Gastroesophageal sphincter (tissue), 4 donors: Measurements from ENCODE around the gene TNFRSF13B. TPM values are rescaled to one million over a fixed set of nuclear protein-coding genes. Genes with fewer than 3 reads are reported as not detected.

ENCODE experiments used
- ATAC-seq: fragments of 150-250 bp; one replicate; pipeline ENCODE4 v1.9.1; 2016; ENCODE audit warnings: mild to moderate bottlenecking, moderate library complexity
- H3K27ac ChIP-seq, 4 donors: fragments of 200-600 bp; sonication (generic) in 3 of 4; 1 replicate in 3 of 4; 2 replicates in 1 of 4; pipeline ENCODE4 v1.5.1; 2016 to 2019
- H3K27me3 ChIP-seq: fragments of 200-600 bp; sonication (generic); one replicate; pipeline ENCODE4 v1.5.1; 2019
- H3K36me3 ChIP-seq, 2 donors: fragments of 200-600 bp; sonication (generic); one replicate each; pipeline ENCODE4 v1.5.1; 2019; ENCODE audit warnings: control low read depth in 1 of 2
- H3K4me1 ChIP-seq, 3 donors: fragments of 200-600 bp; sonication (generic); 1 replicate in 2 of 3; 2 replicates in 1 of 3; pipeline ENCODE4 v1.5.1; 2016 to 2019; ENCODE audit warnings: control low read depth in 2 of 3
- H3K4me3 ChIP-seq, 2 donors: fragments of 200-600 bp; sonication (generic); one replicate each; pipeline ENCODE4 v1.5.1; 2019; ENCODE audit warnings: mild to moderate bottlenecking in 1 of 2, moderate library complexity in 1 of 2
- H3K9me3 ChIP-seq, 3 donors: fragments of 200-600 bp; sonication (generic); one replicate each; pipeline ENCODE4 v1.5.1; 2017 to 2019; ENCODE audit warnings: control low read depth in 2 of 3
- CTCF ChIP-seq, 4 experiments: fragments of 200-600 bp in 2 of 4; fragments of 450-650 bp in 2 of 4; sonication (generic) in 1 of 4; IDR thresholded peaks; one replicate each; pipeline ENCODE4 v1.5.1; 2017 to 2019; ENCODE audit warnings: antibody characterized with exemption in 4 of 4, mild to moderate bottlenecking in 2 of 4, moderate library complexity in 2 of 4
- EP300 ChIP-seq: sonication (generic); formaldehyde crosslinking; IDR thresholded peaks from one replicate; pipeline ENCODE4 v1.6.1; 2017; ENCODE audit warnings: antibody characterized with exemption, mild to moderate bottlenecking
- POLR2A ChIP-seq, 2 donors: fragments of 450-650 bp; IDR thresholded peaks; one replicate each; pipeline ENCODE4 v1.6.1; 2017; ENCODE audit warnings: antibody characterized with exemption in 2 of 2, mild to moderate bottlenecking in 2 of 2, moderate library complexity in 1 of 2
- POLR2AphosphoS5 ChIP-seq: sonication (generic); formaldehyde crosslinking; IDR thresholded peaks from one replicate; pipeline ENCODE4 v1.6.1; 2017; ENCODE audit warnings: antibody characterized with exemption
- WGBS, 2 donors: methylation state at CpG; one replicate each; pipeline ENCODE4 v1.1.5; 2018; ENCODE audit warnings: low coverage in 1 of 2; 5-methylcytosine and 5-hydroxymethylcytosine counted together
- total RNA-seq, 4 donors: library from RNA; depleted of rRNA; stranded (reverse); fragments of >200 nt; gene quantifications; one replicate each; pipeline ENCODE4 v1.1.0, GENCODE V29; 2016

Gene TNFRSF13B
- total RNA-seq, 4 donors from 2014 or later = 0.81 TPM; not detected in 3

GRCh38 chr17:16942141-16943031 lies 29.5 kb downstream of the TNFRSF13B start:
- Histone ChIP-seq H3K9me3 (no peaks in the 10 kb centered on the region), H3K27me3 (peaks cover 24% of the 10 kb centered on the region), H3K36me3 (no peaks in the 10 kb centered on the region), H3K27ac (no peak overlapping the region), H3K4me3 (no peak overlapping the region), H3K4me1 (no peaks in the 10 kb centered on the region)
- no peak for ATAC-seq
- 80 to 91% methylated on average over 2 to 13 of the region's 21 CpGs for WGBS, 2 donors
- TF ChIP-seq POLR2AphosphoS5 (no peak), CTCF (IDR thresholded peaks at IDR 0.05) (no peak), POLR2A (IDR thresholded peaks at IDR 0.05) (no peak), EP300 (no peak)

- H3K27me3 ChIP-seq = peaks cover 24% of the 10 kb centered on the region
- no peaks in the 10 kb centered on the region for H3K36me3 ChIP-seq
- H3K9me3 ChIP-seq = no peaks in the 10 kb centered on the region
- WGBS, 2 donors = 77 to 80% methylated on average over 3 to 10 of the region's 15 CpGs
- TF ChIP-seq POLR2A (IDR thresholded peaks at IDR 0.05) = no peak
- no peak for TF ChIP-seq EP300
- TF ChIP-seq POLR2AphosphoS5 = no peak
- no peak for TF ChIP-seq CTCF (IDR thresholded peaks at IDR 0.05)
- H3K4me3 ChIP-seq = no peak overlapping the region
- no peak overlapping the region for H3K27ac ChIP-seq
- no peak for ATAC-seq
- no peaks in the 10 kb centered on the region for H3K4me1 ChIP-seq
These were observed 30.6 kb downstream of the TNFRSF13B start for GRCh38 chr17:16941072-16942036.

GRCh38 chr17:16940116-16940881 lies 31.6 kb downstream of the TNFRSF13B start:
- Histone ChIP-seq H3K27ac (no peak overlapping the region), H3K9me3 (no peaks in the 10 kb centered on the region), H3K27me3 (peaks cover 15% of the 10 kb centered on the region), H3K4me1 (no peaks in the 10 kb centered on the region), H3K36me3 (no peaks in the 10 kb centered on the region), H3K4me3 (no peak overlapping the region)
- no peak for TF ChIP-seq POLR2A (IDR thresholded peaks at IDR 0.05)
- TF ChIP-seq EP300 = no peak
- TF ChIP-seq CTCF (IDR thresholded peaks at IDR 0.05) = no peak
- TF ChIP-seq POLR2AphosphoS5 = no peak
- WGBS, 2 donors = 100% methylated on average over 1 of the region's 18 CpGs; no CpG with 5 or more reads in 1 of the 2 donors
- ATAC-seq = no peak

GRCh38 chr17:16939606-16940115 lies 32.3 kb downstream of the TNFRSF13B start:
- TF ChIP-seq EP300 (no peak), POLR2AphosphoS5 (no peak), POLR2A (IDR thresholded peaks at IDR 0.05) (no peak), CTCF (IDR thresholded peaks at IDR 0.05) (no peak)

More at GRCh38 chr17:16939606-16940115, 32.3 kb downstream of the TNFRSF13B start:
- no peaks in the 10 kb centered on the region for H3K4me1 ChIP-seq
- peaks cover 9% of the 10 kb centered on the region for H3K27me3 ChIP-seq
- no peak overlapping the region for H3K4me3 ChIP-seq
- H3K36me3 ChIP-seq = no peaks in the 10 kb centered on the region
- H3K9me3 ChIP-seq = no peaks in the 10 kb centered on the region
- H3K27ac ChIP-seq = no peak overlapping the region
- no peak for ATAC-seq
- no CpG with 5 or more reads among the region's 21 CpGs for WGBS, 2 donors
